ENCODE data around the gene SIPA1.

The SIPA1 gene

DNA sequence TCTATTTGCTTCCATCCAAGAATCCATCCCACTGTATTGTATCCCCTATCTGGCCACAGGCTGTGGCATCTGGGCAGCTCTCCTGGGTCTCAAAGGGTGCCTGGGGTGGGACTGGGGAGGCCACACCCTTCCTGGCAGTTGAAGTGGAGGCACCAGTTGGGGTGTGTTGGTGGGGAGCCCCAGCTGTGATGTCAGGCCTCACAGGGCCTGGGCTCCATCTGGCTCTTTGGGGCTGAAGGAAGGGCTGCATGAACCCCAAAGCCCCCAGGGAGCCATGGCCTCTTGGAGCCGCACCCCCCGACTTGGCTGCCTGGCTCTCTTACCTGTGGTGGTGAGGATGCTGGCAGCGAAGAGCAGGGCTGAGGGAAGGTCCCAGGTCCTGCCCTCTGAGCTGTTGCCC is 42.8 kb upstream of the SIPA1 start:
- FAIRE-seq, result no peak
- no peak for TF ChIP-seq TAF1 (IDR thresholded peaks at IDR 0.05; ENCODE audit: borderline replicate concordance, low read depth, low read length)
- no peak; the same call in 1 of the 2 replicates for TF ChIP-seq POLR2AphosphoS5 (IDR thresholded peaks at IDR 0.05; ENCODE audit: low read depth, low read length)
- TF ChIP-seq POLR2A (IDR thresholded peaks at IDR 0.05; ENCODE audit: low read depth, low read length), result no peak

GRCh38 chr11:65595543-65596281 is 42.2 kb upstream of the SIPA1 start, which contains the start of gene KCNK7:
Gene KCNK7 (minus strand): TSS chr11:65595800. CDS start chr11:65595772, 28 bp downstream.
- no peak for TF ChIP-seq TAF1 (IDR thresholded peaks at IDR 0.05; ENCODE audit: borderline replicate concordance, low read depth, low read length)
- no peak; the same call in 1 of the 2 replicates for TF ChIP-seq POLR2AphosphoS5 (IDR thresholded peaks at IDR 0.05; ENCODE audit: low read depth, low read length)
- TF ChIP-seq POLR2A (IDR thresholded peaks at IDR 0.05; ENCODE audit: low read depth, low read length), result no peak
- FAIRE-seq (no peak), DNase-seq (ENCODE audit: insufficient read length) (no peak)

More for the DNA sequence above, 42.8 kb upstream of the SIPA1 start:
- no peak for DNase-seq (ENCODE audit: insufficient read length)

GRCh38 chr11:65596520-65596919 is 41.4 kb upstream of the SIPA1 start:
- TF ChIP-seq POLR2A (IDR thresholded peaks at IDR 0.05; ENCODE audit: low read depth, low read length), result no peak
- no peak for TF ChIP-seq POLR2AphosphoS5 (IDR thresholded peaks at IDR 0.05; ENCODE audit: low read depth, low read length)
- no peak for TF ChIP-seq TAF1 (IDR thresholded peaks at IDR 0.05; ENCODE audit: borderline replicate concordance, low read depth, low read length)
- FAIRE-seq (no peak), DNase-seq (ENCODE audit: insufficient read length) (no peak)

DNA sequence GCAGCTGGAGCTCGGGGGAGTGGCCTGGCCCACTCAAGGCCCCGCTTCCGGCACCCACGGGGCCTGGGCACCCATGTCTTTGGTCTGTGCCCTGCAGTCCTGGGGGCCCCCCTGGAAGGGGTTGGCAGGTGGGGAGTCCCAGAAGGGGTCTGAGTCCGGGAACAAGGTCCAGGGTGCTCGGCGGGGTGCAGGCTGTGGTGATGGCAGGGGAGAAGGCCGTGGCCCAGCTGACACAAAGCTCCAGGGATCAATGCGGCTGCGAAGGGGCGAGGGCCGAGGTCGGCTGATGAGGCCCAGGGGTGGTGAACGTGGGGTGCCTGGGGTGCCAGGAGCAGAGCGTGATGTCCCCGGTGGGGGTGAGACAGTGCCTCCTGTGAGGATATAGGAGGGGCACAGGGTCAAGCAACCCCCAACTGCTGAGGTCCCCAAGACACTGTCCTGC is 39.6 kb upstream of the SIPA1 start:
- TF ChIP-seq POLR2A (IDR thresholded peaks at IDR 0.05; ENCODE audit: low read depth, low read length), result no peak
- no peak for TF ChIP-seq POLR2AphosphoS5 (IDR thresholded peaks at IDR 0.05; ENCODE audit: low read depth, low read length)
- no peak for TF ChIP-seq TAF1 (IDR thresholded peaks at IDR 0.05; ENCODE audit: borderline replicate concordance, low read depth, low read length)
- FAIRE-seq (no peak), DNase-seq (ENCODE audit: insufficient read length) (no peak)

GRCh38 chr11:65599216-65599954 is 38.5 kb upstream of the SIPA1 start:
- no peak for FAIRE-seq
- DNase-seq (ENCODE audit: insufficient read length), result no peak
- no peak for TF ChIP-seq POLR2AphosphoS5 (IDR thresholded peaks at IDR 0.05; ENCODE audit: low read depth, low read length)
- no peak for TF ChIP-seq POLR2A (IDR thresholded peaks at IDR 0.05; ENCODE audit: low read depth, low read length)
- TF ChIP-seq TAF1 (IDR thresholded peaks at IDR 0.05; ENCODE audit: borderline replicate concordance, low read depth, low read length), result no peak

GRCh38 chr11:65599955-65600246 is 38.0 kb upstream of the SIPA1 start:
- no peak; the same call in 1 of the 2 replicates for TF ChIP-seq POLR2AphosphoS5 (IDR thresholded peaks at IDR 0.05; ENCODE audit: low read depth, low read length)
- TF ChIP-seq POLR2A (IDR thresholded peaks at IDR 0.05; ENCODE audit: low read depth, low read length), result no peak
- TF ChIP-seq TAF1 (IDR thresholded peaks at IDR 0.05; ENCODE audit: borderline replicate concordance, low read depth, low read length), result no peak

GRCh38 chr11:65604258-65604657 is 33.6 kb upstream of the SIPA1 start:
- TF ChIP-seq POLR2A (IDR thresholded peaks at IDR 0.05; ENCODE audit: low read depth, low read length) (no peak), POLR2AphosphoS5 (IDR thresholded peaks at IDR 0.05; ENCODE audit: low read depth, low read length) (no peak), TAF1 (IDR thresholded peaks at IDR 0.05; ENCODE audit: borderline replicate concordance, low read depth, low read length) (no peak)
- FAIRE-seq, result no peak
- no peak for DNase-seq (ENCODE audit: insufficient read length)

More at GRCh38 chr11:65599955-65600246, 38.0 kb upstream of the SIPA1 start:
- DNase-seq (ENCODE audit: insufficient read length), result no peak
- no peak for FAIRE-seq

- no peak for TF ChIP-seq TAF1 (IDR thresholded peaks at IDR 0.05; ENCODE audit: borderline replicate concordance, low read depth, low read length)
- no peak for TF ChIP-seq POLR2A (IDR thresholded peaks at IDR 0.05; ENCODE audit: low read depth, low read length)
- TF ChIP-seq POLR2AphosphoS5 (IDR thresholded peaks at IDR 0.05; ENCODE audit: low read depth, low read length), result no peak
- no peak for FAIRE-seq
- DNase-seq (ENCODE audit: insufficient read length), result no peak
These were observed 30.9 kb upstream of the SIPA1 start for GRCh38 chr11:65606876-65607613.

- FAIRE-seq, result no peak
- no peak for DNase-seq (ENCODE audit: insufficient read length)
- TF ChIP-seq POLR2AphosphoS5 (IDR thresholded peaks at IDR 0.05; ENCODE audit: low read depth, low read length) (no peak), TAF1 (IDR thresholded peaks at IDR 0.05; ENCODE audit: borderline replicate concordance, low read depth, low read length) (no peak), POLR2A (IDR thresholded peaks at IDR 0.05; ENCODE audit: low read depth, low read length) (no peak)
These were observed 30.1 kb upstream of the SIPA1 start for GRCh38 chr11:65607614-65608426.

DNA sequence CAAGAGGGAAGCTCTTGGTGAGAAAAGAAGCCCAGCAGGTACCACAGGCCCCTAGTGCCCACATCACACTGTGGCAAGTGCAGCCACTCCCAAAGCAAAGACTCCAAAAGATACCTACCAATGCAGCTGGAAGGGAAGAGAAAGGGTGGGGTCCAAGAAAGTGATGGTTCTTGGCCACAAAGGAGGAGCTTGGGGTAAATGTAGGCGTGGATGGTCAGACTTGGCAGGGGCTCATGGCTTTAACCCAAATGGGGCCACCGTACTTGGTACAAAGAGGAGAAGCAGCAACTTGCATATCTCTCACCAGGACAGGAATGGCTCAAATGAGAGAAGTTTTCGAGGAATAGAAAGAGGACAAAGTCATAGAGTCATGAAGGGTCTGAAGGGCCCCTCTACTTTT is 28.7 kb upstream of the SIPA1 start:
- FAIRE-seq (no peak), DNase-seq (ENCODE audit: insufficient read length) (no peak)
- TF ChIP-seq POLR2A (IDR thresholded peaks at IDR 0.05; ENCODE audit: low read depth, low read length), result no peak
- TF ChIP-seq TAF1 (IDR thresholded peaks at IDR 0.05; ENCODE audit: borderline replicate concordance, low read depth, low read length), result no peak
- TF ChIP-seq POLR2AphosphoS5 (IDR thresholded peaks at IDR 0.05; ENCODE audit: low read depth, low read length), result no peak

Data from GM12892 (cell line).